ENCODE measurements around the gene FAM81A.

- TF ChIP-seq EZH2 (IDR thresholded peaks at IDR 0.05; ENCODE audit: borderline replicate concordance, low read length): no peak
- TF ChIP-seq, protein P1, sequence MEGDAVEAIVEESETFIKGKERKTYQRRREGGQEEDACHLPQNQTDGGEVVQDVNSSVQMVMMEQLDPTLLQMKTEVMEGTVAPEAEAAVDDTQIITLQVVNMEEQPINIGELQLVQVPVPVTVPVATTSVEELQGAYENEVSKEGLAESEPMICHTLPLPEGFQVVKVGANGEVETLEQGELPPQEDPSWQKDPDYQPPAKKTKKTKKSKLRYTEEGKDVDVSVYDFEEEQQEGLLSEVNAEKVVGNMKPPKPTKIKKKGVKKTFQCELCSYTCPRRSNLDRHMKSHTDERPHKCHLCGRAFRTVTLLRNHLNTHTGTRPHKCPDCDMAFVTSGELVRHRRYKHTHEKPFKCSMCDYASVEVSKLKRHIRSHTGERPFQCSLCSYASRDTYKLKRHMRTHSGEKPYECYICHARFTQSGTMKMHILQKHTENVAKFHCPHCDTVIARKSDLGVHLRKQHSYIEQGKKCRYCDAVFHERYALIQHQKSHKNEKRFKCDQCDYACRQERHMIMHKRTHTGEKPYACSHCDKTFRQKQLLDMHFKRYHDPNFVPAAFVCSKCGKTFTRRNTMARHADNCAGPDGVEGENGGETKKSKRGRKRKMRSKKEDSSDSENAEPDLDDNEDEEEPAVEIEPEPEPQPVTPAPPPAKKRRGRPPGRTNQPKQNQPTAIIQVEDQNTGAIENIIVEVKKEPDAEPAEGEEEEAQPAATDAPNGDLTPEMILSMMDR (conservative IDR thresholded peaks at IDR 0.05 in 1 of 2, IDR thresholded peaks at IDR 0.05 in 1 of 2; ENCODE audit: extremely low read depth in 1 of 2, insufficient read depth in 1 of 2, low read depth in 1 of 2, low read length in 2 of 2): no peak
These were observed 21.2 kb upstream of the FAM81A start for GRCh38 chr15:59416816-59417215.
